ENCODE measurements around the gene FGF21. TPM values are rescaled to one million over a fixed set of nuclear protein-coding genes. Genes with fewer than 3 reads are reported as not detected.
"Not testable (repeated sequence)": the region's sequence is repeated elsewhere in the genome, so short reads cannot be mapped to it uniquely, and the experiment has no call there.

The FGF21 gene
- total RNA-seq, 4 donors from 2014 or later: not detected

DNA sequence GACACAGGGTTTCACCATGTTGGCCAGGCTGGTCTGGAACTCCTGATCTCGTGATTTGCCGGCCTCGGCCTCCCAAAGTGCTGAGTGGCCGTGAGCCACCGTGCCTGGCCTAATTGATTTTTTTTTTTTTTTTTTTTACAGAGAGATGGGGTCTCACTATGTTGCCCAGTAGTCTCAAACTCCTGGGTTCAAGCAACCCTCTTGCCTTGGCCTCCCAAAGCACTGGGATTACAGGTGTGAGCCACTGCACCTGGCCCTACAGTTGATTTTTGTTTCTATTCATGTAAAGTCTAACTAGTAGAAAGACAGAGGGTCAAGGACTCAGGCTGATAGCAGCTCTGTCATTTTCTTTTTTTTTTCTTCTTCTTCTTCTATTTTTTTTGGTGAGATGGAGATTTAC lies 21.8 kb downstream of the FGF21 start:
- 90 to 91% methylated on average over 5 of the region's 5 CpGs for WGBS, 2 donors
- no peak for DNase-seq (ENCODE audit: low spot score in 2 of 2)
- H3K9me3 ChIP-seq: no peaks in the 10 kb centered on the region
- TF ChIP-seq CTCF (IDR thresholded peaks at IDR 0.05): no peak
- TF ChIP-seq POLR2A (IDR thresholded peaks at IDR 0.05): no peak
- TF ChIP-seq EP300 (IDR thresholded peaks at IDR 0.05): no peak
- no peak overlapping the region for H3K4me3 ChIP-seq
- peaks cover 0 to 11% (median 2%) of the 10 kb centered on the region in 4 donors for H3K4me1 ChIP-seq
- H3K36me3 ChIP-seq: no peaks in the 10 kb centered on the region
- H3K27ac ChIP-seq: no peak overlapping the region
- no peaks in the 10 kb centered on the region for H3K27me3 ChIP-seq

DNA sequence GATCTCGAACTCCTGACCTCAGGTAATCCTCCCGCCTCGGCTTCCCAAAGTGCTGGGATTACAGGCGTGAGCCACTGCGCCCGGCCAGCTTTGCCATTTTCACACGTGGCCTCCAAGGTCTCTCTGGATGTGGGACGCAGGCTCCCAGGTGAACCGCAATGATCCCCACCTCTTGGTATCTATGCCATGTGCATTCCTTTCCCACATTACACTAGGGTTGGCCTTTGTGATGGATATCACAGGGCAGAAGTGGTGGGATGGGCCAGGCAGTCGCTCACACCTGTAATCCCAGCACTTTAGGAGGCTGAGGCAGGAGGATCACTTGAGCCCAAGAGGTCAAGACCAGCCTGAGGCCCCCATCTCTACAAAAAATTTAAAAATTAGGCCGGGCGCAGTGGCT lies 22.4 kb downstream of the FGF21 start:
- Histone ChIP-seq H3K4me1 (peaks cover 0 to 17% (median 3%) of the 10 kb centered on the region in 4 donors), H3K27me3 (no peaks in the 10 kb centered on the region), H3K36me3 (no peaks in the 10 kb centered on the region), H3K27ac (no peak overlapping the region), H3K9me3 (no peaks in the 10 kb centered on the region), H3K4me3 (no peak overlapping the region)
- DNase-seq (ENCODE audit: low spot score in 2 of 2): no peak
- 89 to 91% methylated on average over 12 of the region's 12 CpGs for WGBS, 2 donors
- TF ChIP-seq EP300 (IDR thresholded peaks at IDR 0.05) (no peak), POLR2A (IDR thresholded peaks at IDR 0.05) (no peak), CTCF (IDR thresholded peaks at IDR 0.05) (no peak)

GRCh38 chr19:48779636-48780035 lies 24.3 kb downstream of the FGF21 start:
- H3K27me3 ChIP-seq: no peaks in the 10 kb centered on the region
- no peak overlapping the region for H3K4me3 ChIP-seq
- peaks cover 0 to 20% (median 3%) of the 10 kb centered on the region in 4 donors for H3K4me1 ChIP-seq
- no peak for DNase-seq (ENCODE audit: low spot score in 2 of 2)
- WGBS, 2 donors: 60 to 71% methylated on average over 1 of the region's 1 CpG
- no peaks in the 10 kb centered on the region for H3K36me3 ChIP-seq
- H3K9me3 ChIP-seq: no peaks in the 10 kb centered on the region
- no peak overlapping the region for H3K27ac ChIP-seq
- TF ChIP-seq EP300 (IDR thresholded peaks at IDR 0.05) (no peak), CTCF (IDR thresholded peaks at IDR 0.05) (no peak)

DNA sequence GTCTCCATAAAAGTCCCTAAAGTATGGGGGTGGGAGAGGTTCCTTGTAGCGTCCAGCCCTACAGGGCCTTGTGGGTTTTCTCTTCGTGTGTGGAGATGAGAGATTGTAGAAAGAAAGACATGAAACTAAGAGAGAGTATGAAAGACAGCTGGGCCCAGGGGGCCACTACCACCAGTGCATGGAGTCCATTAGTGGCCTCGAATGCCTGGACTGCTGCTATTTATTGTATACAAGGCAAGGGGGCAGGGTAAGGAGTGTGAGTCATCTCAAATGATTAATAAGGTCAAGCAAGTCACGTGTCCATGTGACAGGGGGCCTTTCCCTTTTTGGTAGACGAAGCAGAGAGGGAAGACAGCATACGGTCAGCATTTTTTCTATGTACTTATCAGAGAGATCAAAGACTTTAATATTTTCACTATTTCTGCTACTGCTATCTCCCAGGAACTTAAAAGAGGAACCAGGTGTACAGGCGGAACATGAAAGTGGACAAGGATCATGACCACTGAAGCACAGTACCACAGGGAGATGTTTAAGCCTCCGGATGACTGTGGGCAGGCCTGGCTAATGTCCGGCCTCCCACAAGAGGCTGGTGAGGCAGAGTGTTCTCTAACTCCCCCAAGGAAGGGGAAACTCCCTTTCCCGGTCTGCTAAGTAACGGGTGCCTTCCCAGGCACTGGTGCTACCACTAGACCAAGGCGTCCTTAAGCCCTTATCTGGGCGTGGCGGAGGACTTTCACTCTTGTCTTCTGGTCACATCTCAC lies 25.5 kb downstream of the FGF21 start:
- no peaks in the 10 kb centered on the region for H3K9me3 ChIP-seq
- 58% methylated on average over 14 of the region's 14 CpGs for WGBS, 2 donors
- DNase-seq (ENCODE audit: low spot score in 2 of 2): peak in 1 of 2 donors; percentile 18
- H3K27me3 ChIP-seq: no peaks in the 10 kb centered on the region
- no peak for TF ChIP-seq CTCF (IDR thresholded peaks at IDR 0.05)
- peak in 1 of 2 donors; percentile 28 for TF ChIP-seq EP300 (IDR thresholded peaks at IDR 0.05)
- no peaks in the 10 kb centered on the region for H3K36me3 ChIP-seq
- H3K4me1 ChIP-seq: peaks cover 0 to 20% (median 3%) of the 10 kb centered on the region in 4 donors
- H3K27ac ChIP-seq: peak overlapping the region in 3 of 4 donors; percentile 57 to 71 (median 64)
- no peak overlapping the region for H3K4me3 ChIP-seq

- Histone ChIP-seq H3K27ac (no peak overlapping the region), H3K36me3 (no peaks in the 10 kb centered on the region), H3K4me3 (no peak overlapping the region), H3K27me3 (no peaks in the 10 kb centered on the region), H3K9me3 (no peaks in the 10 kb centered on the region), H3K4me1 (peaks cover 0 to 20% (median 3%) of the 10 kb centered on the region in 4 donors)
- TF ChIP-seq CTCF (IDR thresholded peaks at IDR 0.05) (no peak), EP300 (IDR thresholded peaks at IDR 0.05) (no peak), POLR2A (IDR thresholded peaks at IDR 0.05) (no peak)
- DNase-seq (ENCODE audit: low spot score in 2 of 2): no peak
- WGBS, 2 donors: 65 to 70% methylated on average over 5 of the region's 5 CpGs
These were observed 29.2 kb downstream of the FGF21 start for GRCh38 chr19:48784527-48784926.

DNA sequence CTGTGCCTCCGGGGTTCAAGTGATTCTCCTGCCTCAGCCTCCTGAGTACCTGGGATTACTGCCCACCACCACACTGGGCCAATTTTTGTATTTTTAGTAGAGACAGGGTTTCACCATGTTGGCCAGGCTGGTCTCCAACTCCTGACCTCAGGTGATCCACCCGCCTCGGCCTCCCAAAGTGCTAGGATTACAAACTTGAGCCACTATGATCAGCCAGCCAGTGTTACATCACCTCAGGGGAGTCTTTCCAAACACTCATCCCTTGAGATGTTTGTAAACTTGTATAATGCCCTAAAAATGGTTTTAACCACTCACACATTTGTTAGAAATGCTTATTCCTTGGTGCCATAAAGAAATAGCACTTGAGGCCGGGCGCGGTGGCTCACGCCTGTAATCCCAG lies 31.1 kb downstream of the FGF21 start:
- H3K27me3 ChIP-seq; H3K4me3 ChIP-seq; H3K9me3 ChIP-seq; DNase-seq (ENCODE audit: low spot score in 2 of 2); H3K27ac ChIP-seq; H3K36me3 ChIP-seq: not testable (repeated sequence)
- H3K4me1 ChIP-seq: peaks cover 0 to 10% (median 2%) of the 10 kb centered on the region in 4 donors
- WGBS, 2 donors: 93 to 96% methylated on average over 7 of the region's 7 CpGs

GRCh38 chr19:48787331-48787730 lies 32.0 kb downstream of the FGF21 start:
- 86 to 93% methylated on average over 9 of the region's 9 CpGs for WGBS, 2 donors
- H3K27ac ChIP-seq, H3K36me3 ChIP-seq: not testable (repeated sequence)

More at GRCh38 chr19:48787331-48787730, 32.0 kb downstream of the FGF21 start:
- H3K4me3 ChIP-seq; H3K9me3 ChIP-seq; H3K27me3 ChIP-seq; H3K4me1 ChIP-seq; DNase-seq (ENCODE audit: low spot score in 2 of 2): not testable (repeated sequence)
